HAP-1 (cell line): ENCODE results near the gene MSH6.

Experiments
- DNase-seq, 2 experiments: peaks; one replicate each; pipeline ENCODE4 v3.0.0-alpha.2; 2016 to 2020; ENCODE audit warnings: low spot score in 2 of 2
- H3K27me3 ChIP-seq: fragments of 250-450 bp; sonication (Bioruptor Pico); 2 replicates; pipeline ENCODE4 v1.5.1; 2020; ENCODE audit warnings: low read depth, mild to moderate bottlenecking, moderate library complexity
- H3K36me3 ChIP-seq: fragments of 250-450 bp; sonication (Bioruptor Pico); replicated peaks from 2 replicates; pipeline ENCODE4 v1.5.1; 2020; ENCODE audit warnings: mild to moderate bottlenecking
- H3K4me1 ChIP-seq: fragments of 250-450 bp; sonication (Bioruptor Pico); 2 replicates; pipeline ENCODE4 v1.5.1; 2020; ENCODE audit warnings: mild to moderate bottlenecking
- H3K4me3 ChIP-seq: fragments of 250-450 bp; sonication (Bioruptor Pico); 2 replicates; pipeline ENCODE4 v1.5.1; 2020; ENCODE audit warnings: mild to moderate bottlenecking, moderate library complexity
- H3K9me3 ChIP-seq: fragments of 250-450 bp; sonication (Bioruptor Pico); 2 replicates; pipeline ENCODE4 v1.5.1; 2020; ENCODE audit warnings: mild to moderate bottlenecking, moderate library complexity
- in situ Hi-C: fragments of 300-500 bp; cut with MboI; formaldehyde crosslinking; loops from 3 replicates; pipeline ENCODE4 v1.14.3; 2020; ENCODE audit warnings: low sequenced_read_pairs, inconsistent platforms, mixed read lengths

The MSH6 gene

GRCh38 chr2:47799031-47799609, 16.2 kb downstream of the MSH6 start:
- H3K36me3 ChIP-seq = peaks cover 98% of the 10 kb centered on the region
- no peaks in the 10 kb centered on the region for H3K4me1 ChIP-seq
- H3K27me3 ChIP-seq = no peaks in the 10 kb centered on the region
- in situ Hi-C loops = no loop called here
- H3K4me3 ChIP-seq = no peak overlapping the region
- no peaks in the 10 kb centered on the region for H3K9me3 ChIP-seq
- no peak for DNase-seq

GRCh38 chr2:47801118-47801517, 18.2 kb downstream of the MSH6 start:
- in situ Hi-C loops = no loop called here
- no peaks in the 10 kb centered on the region for H3K27me3 ChIP-seq
- DNase-seq = no peak
- no peak overlapping the region for H3K4me3 ChIP-seq
- no peaks in the 10 kb centered on the region for H3K9me3 ChIP-seq
- peaks cover 97% of the 10 kb centered on the region for H3K36me3 ChIP-seq
- H3K4me1 ChIP-seq = no peaks in the 10 kb centered on the region

- no peaks in the 10 kb centered on the region for H3K9me3 ChIP-seq
- no peak overlapping the region for H3K4me3 ChIP-seq
- no peaks in the 10 kb centered on the region for H3K27me3 ChIP-seq
- H3K4me1 ChIP-seq = no peaks in the 10 kb centered on the region
- no peak for DNase-seq
- peaks cover 97% of the 10 kb centered on the region for H3K36me3 ChIP-seq
- in situ Hi-C loops = no loop called here
These were observed 20.4 kb downstream of the MSH6 start for GRCh38 chr2:47803363-47803762.

GRCh38 chr2:47803770-47804169, 20.8 kb downstream of the MSH6 start:
- Histone ChIP-seq H3K36me3 (peaks cover 97% of the 10 kb centered on the region), H3K9me3 (no peaks in the 10 kb centered on the region), H3K27me3 (no peaks in the 10 kb centered on the region), H3K4me3 (no peak overlapping the region), H3K4me1 (no peaks in the 10 kb centered on the region)
- no peak for DNase-seq
- in situ Hi-C loops = no loop called here

GRCh38 chr2:47805850-47806249, 22.9 kb downstream of the MSH6 start:
- Histone ChIP-seq H3K4me1 (no peaks in the 10 kb centered on the region), H3K36me3 (peaks cover 94% of the 10 kb centered on the region), H3K4me3 (no peak overlapping the region), H3K9me3 (no peaks in the 10 kb centered on the region), H3K27me3 (no peaks in the 10 kb centered on the region)
- no peak for DNase-seq
- in situ Hi-C loops = no loop called here

- H3K27me3 ChIP-seq = no peaks in the 10 kb centered on the region
- H3K36me3 ChIP-seq = peaks cover 84% of the 10 kb centered on the region
- no peak overlapping the region for H3K4me3 ChIP-seq
- in situ Hi-C loops = no loop called here
- DNase-seq = no peak
- no peaks in the 10 kb centered on the region for H3K9me3 ChIP-seq
- H3K4me1 ChIP-seq = no peaks in the 10 kb centered on the region
These were observed 25.7 kb downstream of the MSH6 start for GRCh38 chr2:47808614-47809013.

- in situ Hi-C loops = no loop called here
- H3K36me3 ChIP-seq = peaks cover 76% of the 10 kb centered on the region
- H3K27me3 ChIP-seq = no peaks in the 10 kb centered on the region
- no peak for DNase-seq
- no peaks in the 10 kb centered on the region for H3K4me1 ChIP-seq
- no peak overlapping the region for H3K4me3 ChIP-seq
- no peaks in the 10 kb centered on the region for H3K9me3 ChIP-seq
These were observed 27.0 kb downstream of the MSH6 start for GRCh38 chr2:47809903-47810302.

- in situ Hi-C loops = no loop called here
- H3K27me3 ChIP-seq = no peaks in the 10 kb centered on the region
- no peaks in the 10 kb centered on the region for H3K9me3 ChIP-seq
- no peak overlapping the region for H3K4me3 ChIP-seq
- DNase-seq = no peak
- no peaks in the 10 kb centered on the region for H3K4me1 ChIP-seq
- peaks cover 71% of the 10 kb centered on the region for H3K36me3 ChIP-seq
These were observed 27.9 kb downstream of the MSH6 start for GRCh38 chr2:47810850-47811249.

- DNase-seq = no peak
- in situ Hi-C loops = no loop called here
- Histone ChIP-seq H3K36me3 (peaks cover 65% of the 10 kb centered on the region), H3K4me1 (no peaks in the 10 kb centered on the region), H3K4me3 (no peak overlapping the region), H3K9me3 (no peaks in the 10 kb centered on the region), H3K27me3 (no peaks in the 10 kb centered on the region)
These were observed 28.7 kb downstream of the MSH6 start for GRCh38 chr2:47811668-47812067.

- no peak for DNase-seq
- H3K27me3 ChIP-seq = no peaks in the 10 kb centered on the region
- no peak overlapping the region for H3K4me3 ChIP-seq
- peaks cover 58% of the 10 kb centered on the region for H3K36me3 ChIP-seq
- H3K4me1 ChIP-seq = no peaks in the 10 kb centered on the region
- in situ Hi-C loops = no loop called here
- H3K9me3 ChIP-seq = no peaks in the 10 kb centered on the region
These were observed 32.8 kb downstream of the MSH6 start for GRCh38 chr2:47815764-47816163.

GRCh38 chr2:47818777-47819176, 35.8 kb downstream of the MSH6 start:
- no peaks in the 10 kb centered on the region for H3K27me3 ChIP-seq
- DNase-seq = no peak
- in situ Hi-C loops = no loop called here
- peaks cover 54% of the 10 kb centered on the region for H3K36me3 ChIP-seq
- H3K9me3 ChIP-seq = no peaks in the 10 kb centered on the region
- no peak overlapping the region for H3K4me3 ChIP-seq
- H3K4me1 ChIP-seq = no peaks in the 10 kb centered on the region

GRCh38 chr2:47819834-47820233, 36.9 kb downstream of the MSH6 start:
- in situ Hi-C loops = no loop called here
- H3K36me3 ChIP-seq = peaks cover 56% of the 10 kb centered on the region
- H3K27me3 ChIP-seq = no peaks in the 10 kb centered on the region
- no peaks in the 10 kb centered on the region for H3K9me3 ChIP-seq
- H3K4me1 ChIP-seq = no peaks in the 10 kb centered on the region
- no peak overlapping the region for H3K4me3 ChIP-seq
- no peak for DNase-seq

GRCh38 chr2:47822518-47822917, 39.6 kb downstream of the MSH6 start:
- H3K9me3 ChIP-seq = no peaks in the 10 kb centered on the region
- H3K27me3 ChIP-seq = no peaks in the 10 kb centered on the region
- DNase-seq = no peak
- in situ Hi-C loops = no loop called here
- no peaks in the 10 kb centered on the region for H3K4me1 ChIP-seq
- H3K4me3 ChIP-seq = no peak overlapping the region
- peaks cover 43% of the 10 kb centered on the region for H3K36me3 ChIP-seq

GRCh38 chr2:47833516-47833968, 50.6 kb downstream of the MSH6 start:
- Histone ChIP-seq H3K4me3 (no peak overlapping the region), H3K9me3 (no peaks in the 10 kb centered on the region), H3K4me1 (no peaks in the 10 kb centered on the region), H3K36me3 (peaks cover 67% of the 10 kb centered on the region), H3K27me3 (no peaks in the 10 kb centered on the region)
- in situ Hi-C loops = no loop called here
- DNase-seq = no peak

GRCh38 chr2:47838249-47838648, 55.3 kb downstream of the MSH6 start:
- peaks cover 47% of the 10 kb centered on the region for H3K36me3 ChIP-seq
- no peaks in the 10 kb centered on the region for H3K27me3 ChIP-seq
- H3K9me3 ChIP-seq = no peaks in the 10 kb centered on the region
- DNase-seq = no peak
- no peaks in the 10 kb centered on the region for H3K4me1 ChIP-seq
- in situ Hi-C loops = no loop called here
- no peak overlapping the region for H3K4me3 ChIP-seq
